Breast epithelium (tissue), 4 donors: Measurements from ENCODE around the gene CEP295NL. TPM values are rescaled to one million over a fixed set of nuclear protein-coding genes. Genes with fewer than 3 reads are reported as not detected.

ENCODE experiments used
- DNase-seq, 2 donors: peaks; one replicate each; pipeline ENCODE4 v3.0.0-alpha.2; 2019; ENCODE audit warnings: low spot score in 2 of 2
- H3K27ac ChIP-seq, 2 donors: fragments of 200-600 bp; sonication (generic) in 1 of 2; one replicate each; pipeline ENCODE4 v1.5.1; 2016 to 2019; ENCODE audit warnings: mild to moderate bottlenecking in 1 of 2
- H3K27me3 ChIP-seq, 2 donors: fragments of 200-600 bp; sonication (generic) in 1 of 2; one replicate each; pipeline versions ENCODE4 v1.5.1 to v1.6.0; 2017 to 2019; ENCODE audit warnings: control low read depth in 1 of 2, mild to moderate bottlenecking in 1 of 2
- H3K36me3 ChIP-seq: fragments of 200-600 bp; one replicate; pipeline ENCODE4 v1.5.1; 2019
- H3K4me1 ChIP-seq, 2 donors: fragments of 200-600 bp; sonication (generic); one replicate each; pipeline ENCODE4 v1.5.1; 2016 to 2019; ENCODE audit warnings: control low read depth in 1 of 2
- H3K4me3 ChIP-seq, 3 donors: fragments of 200-600 bp; sonication (generic); 1 replicate in 2 of 3; 2 replicates in 1 of 3; pipeline ENCODE4 v1.5.1; 2016 to 2019; ENCODE audit warnings: mild to moderate bottlenecking in 3 of 3, moderate library complexity in 2 of 3
- H3K9me3 ChIP-seq, 2 donors: fragments of 200-600 bp; sonication (generic) in 1 of 2; one replicate each; pipeline ENCODE4 v1.5.1; 2016 to 2019; ENCODE audit warnings: control low read depth in 1 of 2
- POLR2A ChIP-seq: fragments of 450-650 bp; IDR thresholded peaks from one replicate; pipeline ENCODE4 v1.6.1; 2016; ENCODE audit warnings: antibody characterized with exemption, mild to moderate bottlenecking, moderate library complexity
- POLR2AphosphoS5 ChIP-seq, 3 donors: sonication (generic); formaldehyde crosslinking; IDR thresholded peaks; one replicate each; pipeline ENCODE4 v1.6.1; 2017; ENCODE audit warnings: antibody characterized with exemption in 3 of 3
- intact Hi-C: fragments of 100-400 bp; cut with DNase I; formaldehyde crosslinking; loops from one replicate; pipeline ENCODE4 v1.15.1; 2023; ENCODE audit warnings: low total_unique reads
- total RNA-seq, 3 donors: library from RNA; depleted of rRNA; stranded (reverse); fragments of >200 nt; gene quantifications; one replicate each; pipeline ENCODE4 v1.1.0, GENCODE V29; 2016
- TF ChIP-seq, protein P1 (sequence below), 3 donors: fragments of 450-650 bp; IDR thresholded peaks; one replicate each; pipeline ENCODE4 v1.5.1; 2016 to 2017; ENCODE audit warnings: antibody characterized with exemption in 3 of 3, mild to moderate bottlenecking in 3 of 3, moderate library complexity in 3 of 3

Gene CEP295NL, protein sequence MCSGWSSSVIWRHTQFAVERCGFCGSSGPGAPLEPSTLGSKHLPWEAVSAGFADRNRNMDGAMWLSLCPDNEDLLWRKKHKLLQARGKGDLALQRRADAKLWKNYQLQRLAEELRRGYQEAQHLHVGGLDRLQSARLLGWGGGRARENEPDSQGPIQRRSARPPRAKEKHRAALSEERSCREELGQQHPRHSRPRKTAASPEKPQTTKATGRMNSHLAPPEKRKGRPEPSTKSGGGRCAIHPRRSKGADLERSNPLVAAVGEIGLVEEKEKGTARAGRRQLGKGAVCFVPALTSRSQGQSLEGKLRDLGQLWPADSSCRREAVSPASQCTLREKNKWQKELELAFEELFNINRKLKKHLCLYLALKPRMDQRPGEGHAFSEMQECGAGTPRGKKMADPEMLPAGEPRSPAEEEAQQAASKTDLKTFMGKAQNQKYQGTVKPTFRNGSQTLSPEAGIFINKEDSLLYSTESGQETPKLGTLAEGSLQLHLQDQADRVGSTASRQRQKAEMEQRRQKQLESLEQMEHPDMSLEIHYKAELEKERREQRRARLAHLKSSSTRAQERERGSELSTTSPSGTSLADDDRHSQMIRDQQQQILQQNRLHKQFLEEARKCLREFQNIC
- 1 to 10 TPM; 1.8 to 7.2 (median 2.6) TPM for total RNA-seq

DNA sequence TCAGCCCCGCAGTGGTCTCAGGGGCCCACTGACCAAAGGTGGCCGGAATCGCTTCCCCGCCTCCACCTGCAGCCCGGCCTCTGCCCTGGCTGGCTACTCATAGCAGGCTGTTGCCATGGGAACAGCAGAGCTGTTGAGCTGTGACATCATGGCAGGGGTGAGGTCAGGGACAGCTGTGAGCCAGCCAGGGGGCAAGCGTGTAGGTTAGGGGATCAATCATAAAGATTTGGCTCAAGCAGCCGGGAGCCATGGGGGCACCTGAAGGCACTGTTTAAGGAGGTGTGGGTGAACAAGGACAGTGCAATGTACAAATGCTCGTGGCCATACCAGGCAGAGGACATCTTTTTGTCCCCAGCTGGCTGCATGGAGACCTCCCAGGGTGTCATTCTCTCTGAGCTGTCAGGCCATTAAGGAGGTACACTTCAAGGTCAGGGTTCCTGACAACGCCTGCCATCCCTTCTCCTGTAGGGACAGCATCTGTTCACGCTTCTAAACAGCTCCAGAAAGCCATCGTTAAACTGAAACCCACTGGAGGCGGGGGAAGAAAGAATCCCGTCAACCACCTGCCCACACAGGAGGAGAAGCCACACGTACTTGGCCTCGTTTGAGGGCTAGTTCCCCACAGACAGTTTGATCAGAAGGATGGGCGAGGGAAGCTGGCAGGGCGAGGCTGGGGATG lies at the start of gene CEP295NL:
Gene CEP295NL (minus strand): TSS at position 101 of the 679 bp plus-strand sequence. CDS start 1,373 bp downstream, outside the sequence.
- Histone ChIP-seq H3K27ac (peak within 1 kb of the TSS in 1 of 2 donors; percentile 74), H3K9me3 (no peaks in the 10 kb centered on the region), H3K36me3 (no peaks in the 10 kb centered on the region), H3K4me3 (no peak within 1 kb of the TSS), H3K27me3 (no peaks in the 10 kb centered on the region), H3K4me1 (no peaks in the 10 kb centered on the region)
- no peak for DNase-seq
- intact Hi-C loops, result no loop called here
- TF ChIP-seq POLR2AphosphoS5 (IDR thresholded peaks at IDR 0.05) (no peak), POLR2A (no peak)
- TF ChIP-seq, protein P1, sequence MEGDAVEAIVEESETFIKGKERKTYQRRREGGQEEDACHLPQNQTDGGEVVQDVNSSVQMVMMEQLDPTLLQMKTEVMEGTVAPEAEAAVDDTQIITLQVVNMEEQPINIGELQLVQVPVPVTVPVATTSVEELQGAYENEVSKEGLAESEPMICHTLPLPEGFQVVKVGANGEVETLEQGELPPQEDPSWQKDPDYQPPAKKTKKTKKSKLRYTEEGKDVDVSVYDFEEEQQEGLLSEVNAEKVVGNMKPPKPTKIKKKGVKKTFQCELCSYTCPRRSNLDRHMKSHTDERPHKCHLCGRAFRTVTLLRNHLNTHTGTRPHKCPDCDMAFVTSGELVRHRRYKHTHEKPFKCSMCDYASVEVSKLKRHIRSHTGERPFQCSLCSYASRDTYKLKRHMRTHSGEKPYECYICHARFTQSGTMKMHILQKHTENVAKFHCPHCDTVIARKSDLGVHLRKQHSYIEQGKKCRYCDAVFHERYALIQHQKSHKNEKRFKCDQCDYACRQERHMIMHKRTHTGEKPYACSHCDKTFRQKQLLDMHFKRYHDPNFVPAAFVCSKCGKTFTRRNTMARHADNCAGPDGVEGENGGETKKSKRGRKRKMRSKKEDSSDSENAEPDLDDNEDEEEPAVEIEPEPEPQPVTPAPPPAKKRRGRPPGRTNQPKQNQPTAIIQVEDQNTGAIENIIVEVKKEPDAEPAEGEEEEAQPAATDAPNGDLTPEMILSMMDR (IDR thresholded peaks at IDR 0.05), result no peak

DNA sequence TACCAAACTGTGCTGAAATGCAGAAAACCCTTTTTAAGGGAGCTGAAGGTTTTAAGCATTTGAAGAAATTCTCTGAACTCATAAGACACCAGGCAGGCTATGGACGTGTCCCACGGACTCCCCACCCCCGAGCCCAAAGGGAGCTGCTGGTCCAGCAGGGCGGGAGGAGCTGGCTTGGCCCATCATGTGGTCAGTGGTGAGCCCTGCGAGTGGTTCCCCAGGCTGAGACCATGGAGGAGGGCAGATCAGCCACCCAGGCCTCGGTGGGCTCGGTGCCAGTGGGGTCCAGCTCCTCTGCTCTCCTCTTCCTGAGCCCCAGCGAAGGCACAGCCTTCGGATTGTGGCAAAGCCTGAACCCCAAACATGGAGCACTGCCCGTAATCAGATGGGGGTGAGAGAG lies 49.7 kb upstream of the CEP295NL start:
- DNase-seq, result no peak
- TF ChIP-seq POLR2AphosphoS5 (IDR thresholded peaks at IDR 0.05) (no peak), POLR2A (no peak)
- TF ChIP-seq, protein P1 (IDR thresholded peaks at IDR 0.05), result no peak
- Histone ChIP-seq H3K4me1 (peaks cover 0 to 5% of the 10 kb centered on the region in 2 donors), H3K4me3 (no peak overlapping the region), H3K36me3 (no peaks in the 10 kb centered on the region), H3K27ac (peak overlapping the region; percentile 58 to 88), H3K27me3 (no peaks in the 10 kb centered on the region), H3K9me3 (peaks cover 13% of the 10 kb centered on the region in 2 donors)
- intact Hi-C loops, result no loop called here

DNA sequence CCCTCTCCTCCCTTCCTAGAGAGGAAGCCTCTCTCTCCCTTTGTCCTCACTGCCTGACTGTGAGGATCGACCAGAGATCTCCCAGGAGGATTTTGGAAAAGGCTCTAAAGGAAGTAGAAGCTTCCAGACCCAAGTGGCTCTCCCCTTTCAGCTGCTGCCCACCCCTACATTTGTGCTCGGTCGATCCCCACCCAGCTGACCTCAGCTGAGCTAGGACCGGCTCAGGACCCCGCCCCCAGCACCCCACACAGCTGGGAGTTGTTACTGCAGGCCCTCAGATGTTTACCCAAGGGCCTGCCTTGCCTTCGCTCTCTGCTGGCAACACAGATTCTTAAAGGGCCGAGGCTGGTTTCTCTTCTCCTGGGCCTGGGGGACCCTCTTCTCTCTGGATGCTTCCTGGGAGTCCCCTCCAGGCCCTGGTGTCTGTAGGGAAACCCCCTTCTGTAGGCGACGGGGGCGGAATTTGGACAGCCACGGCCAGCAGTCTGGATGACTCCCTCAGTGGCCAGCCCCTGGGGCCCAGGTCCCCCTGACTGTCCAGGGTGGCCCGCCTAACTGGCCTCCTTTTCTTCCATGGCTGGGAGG lies 49.1 kb upstream of the CEP295NL start:
- Histone ChIP-seq H3K27me3 (no peaks in the 10 kb centered on the region), H3K4me3 (no peak overlapping the region), H3K36me3 (no peaks in the 10 kb centered on the region), H3K9me3 (peaks cover 13% of the 10 kb centered on the region in 2 donors), H3K4me1 (peaks cover 0 to 5% of the 10 kb centered on the region in 2 donors), H3K27ac (peak overlapping the region; percentile 58 to 88)
- no peak for DNase-seq
- no peak for TF ChIP-seq POLR2A
- TF ChIP-seq, protein P1 (IDR thresholded peaks at IDR 0.05), result no peak
- TF ChIP-seq POLR2AphosphoS5 (IDR thresholded peaks at IDR 0.05), result no peak
- intact Hi-C loops, result no loop called here

DNA sequence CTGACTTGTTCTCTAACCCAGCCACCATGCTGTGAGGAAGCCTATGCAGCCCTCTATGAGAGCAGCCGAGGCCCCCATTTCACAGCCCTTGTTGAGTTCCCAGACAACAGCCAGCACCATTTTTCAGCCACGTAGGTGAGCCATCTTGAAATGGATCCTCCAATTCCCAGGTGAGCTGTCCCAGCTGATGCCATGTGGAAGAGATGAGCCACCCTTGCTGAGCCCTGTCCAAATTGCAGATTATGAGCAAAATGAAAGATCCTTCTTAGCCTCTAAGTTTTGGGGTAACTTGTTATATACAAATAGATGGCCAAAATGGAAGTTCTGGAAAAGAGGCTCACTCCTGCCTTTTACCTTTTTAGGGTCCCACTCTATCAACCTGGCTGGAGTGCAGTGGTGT lies 47.9 kb upstream of the CEP295NL start:
- no peaks in the 10 kb centered on the region for H3K36me3 ChIP-seq
- no peak for TF ChIP-seq POLR2A
- TF ChIP-seq, protein P1 (IDR thresholded peaks at IDR 0.05), result no peak
- no peak for TF ChIP-seq POLR2AphosphoS5 (IDR thresholded peaks at IDR 0.05)
- peaks cover 0 to 5% of the 10 kb centered on the region in 2 donors for H3K4me1 ChIP-seq
- no peaks in the 10 kb centered on the region for H3K27me3 ChIP-seq
- intact Hi-C loops, result no loop called here
- no peak overlapping the region for H3K27ac ChIP-seq
- DNase-seq, result no peak
- H3K4me3 ChIP-seq, result no peak overlapping the region
- peaks cover 13% of the 10 kb centered on the region in 2 donors for H3K9me3 ChIP-seq
